Neuron (in vitro differentiated cells): ENCODE results near the gene HMGCL.
"Not testable (repeated sequence)": the region's sequence is repeated elsewhere in the genome, so short reads cannot be mapped to it uniquely, and the experiment has no call there.

Source experiments
- H2AFZ ChIP-seq: one replicate; pipeline ENCODE4 v1.6.1; 2013; ENCODE audit warnings: low read depth, mild to moderate bottlenecking, inconsistent platforms, low read length, moderate library complexity
- H3K27me3 ChIP-seq: one replicate; pipeline ENCODE4 v1.6.1; 2013; ENCODE audit warnings: low read length; ENCODE audit not compliant: insufficient read depth
- H3K36me3 ChIP-seq: one replicate; pipeline ENCODE4 v1.6.1; 2013; ENCODE audit warnings: low read length; ENCODE audit not compliant: insufficient read depth
- H3K4me1 ChIP-seq: one replicate; pipeline ENCODE4 v1.6.1; 2013; ENCODE audit warnings: low read length; ENCODE audit not compliant: insufficient read depth
- H3K4me3 ChIP-seq: 2 replicates; pipeline ENCODE4 v1.5.1; 2013; ENCODE audit warnings: mild to moderate bottlenecking, low read length, moderate library complexity
- H3K9me3 ChIP-seq: one replicate; pipeline ENCODE4 v1.6.1; 2013; ENCODE audit warnings: low read length

HMGCL gene

GRCh38 chr1:23825076-23825761 lies at the start of gene HMGCL:
Gene HMGCL (minus strand): TSS chr1:23825429. CDS start chr1:23825415, 14 bp downstream.
- peak within 1 kb of the TSS; percentile 73 for H2AFZ ChIP-seq

GRCh38 chr1:23872421-23872820 lies 47.2 kb upstream of the HMGCL start:
- no peaks in the 10 kb centered on the region for H3K36me3 ChIP-seq
- H3K27me3 ChIP-seq, result peaks cover 10% of the 10 kb centered on the region
- H2AFZ ChIP-seq, result no peak overlapping the region
- H3K4me3 ChIP-seq, result no peak overlapping the region
- H3K4me1 ChIP-seq, result peaks cover 5% of the 10 kb centered on the region
- no peaks in the 10 kb centered on the region for H3K9me3 ChIP-seq

More at GRCh38 chr1:23825076-23825761, at the start of gene HMGCL:
- Histone ChIP-seq H3K4me3 (peak within 1 kb of the TSS; percentile 96), H3K27me3 (no peaks in the 10 kb centered on the region), H3K4me1 (peaks cover 8% of the 10 kb centered on the region), H3K36me3 (no peaks in the 10 kb centered on the region), H3K9me3 (no peaks in the 10 kb centered on the region)

- Histone ChIP-seq H3K9me3 (no peaks in the 10 kb centered on the region), H3K27me3 (peaks cover 13% of the 10 kb centered on the region), H3K4me1 (peaks cover 7% of the 10 kb centered on the region), H2AFZ (no peak overlapping the region), H3K4me3 (no peak overlapping the region), H3K36me3 (no peaks in the 10 kb centered on the region)
Observed at GRCh38 chr1:23869051-23869450, 43.8 kb upstream of the HMGCL start.

GRCh38 chr1:23868557-23869016 lies 43.4 kb upstream of the HMGCL start:
- Histone ChIP-seq H3K27me3 (peaks cover 11% of the 10 kb centered on the region), H2AFZ (peak overlapping the region; percentile 95), H3K9me3 (no peaks in the 10 kb centered on the region), H3K4me3 (peak overlapping the region; percentile 79), H3K36me3 (no peaks in the 10 kb centered on the region), H3K4me1 (peaks cover 7% of the 10 kb centered on the region)

- Histone ChIP-seq H3K4me1 (peaks cover 7% of the 10 kb centered on the region), H3K9me3 (no peaks in the 10 kb centered on the region), H3K4me3 (peak within 1 kb of the TSS; percentile 79), H3K27me3 (peaks cover 11% of the 10 kb centered on the region), H2AFZ (peak within 1 kb of the TSS; percentile 95), H3K36me3 (no peaks in the 10 kb centered on the region)
Observed at GRCh38 chr1:23867895-23868556, 42.8 kb upstream of the HMGCL start, which contains the start of gene FUCA1. Gene FUCA1 (minus strand): TSS chr1:23868290. CDS start chr1:23868286, 4 bp downstream.

- Histone ChIP-seq H3K27me3 (peaks cover 11% of the 10 kb centered on the region), H3K9me3 (no peaks in the 10 kb centered on the region), H3K4me3 (peak overlapping the region; percentile 79), H3K4me1 (peaks cover 7% of the 10 kb centered on the region), H3K36me3 (peaks cover 3% of the 10 kb centered on the region), H2AFZ (peak overlapping the region; percentile 95)
Observed at GRCh38 chr1:23867542-23867894, 42.3 kb upstream of the HMGCL start.

- no peaks in the 10 kb centered on the region for H3K9me3 ChIP-seq
- H2AFZ ChIP-seq, result no peak overlapping the region
- peaks cover 11% of the 10 kb centered on the region for H3K27me3 ChIP-seq
- peaks cover 7% of the 10 kb centered on the region for H3K4me1 ChIP-seq
- H3K4me3 ChIP-seq, result no peak overlapping the region
- peaks cover 6% of the 10 kb centered on the region for H3K36me3 ChIP-seq
Observed at GRCh38 chr1:23865543-23865930, 40.3 kb upstream of the HMGCL start.

GRCh38 chr1:23864801-23865542 lies 39.7 kb upstream of the HMGCL start:
- Histone ChIP-seq H3K9me3 (no peaks in the 10 kb centered on the region), H3K27me3 (peaks cover 11% of the 10 kb centered on the region), H3K4me3 (no peak overlapping the region), H3K4me1 (peaks cover 7% of the 10 kb centered on the region), H3K36me3 (peaks cover 6% of the 10 kb centered on the region), H2AFZ (no peak overlapping the region)

GRCh38 chr1:23862640-23863039 lies 37.4 kb upstream of the HMGCL start:
- Histone ChIP-seq H3K36me3 (peaks cover 6% of the 10 kb centered on the region), H3K4me1 (peaks cover 4% of the 10 kb centered on the region), H3K9me3 (no peaks in the 10 kb centered on the region), H3K4me3 (no peak overlapping the region), H2AFZ (no peak overlapping the region), H3K27me3 (peaks cover 7% of the 10 kb centered on the region)

GRCh38 chr1:23854568-23854967 lies 29.3 kb upstream of the HMGCL start:
- Histone ChIP-seq H3K4me1 (no peaks in the 10 kb centered on the region), H2AFZ (no peak overlapping the region), H3K27me3 (no peaks in the 10 kb centered on the region), H3K4me3 (no peak overlapping the region), H3K9me3 (peaks cover 1% of the 10 kb centered on the region), H3K36me3 (no peaks in the 10 kb centered on the region)

GRCh38 chr1:23853124-23853523 lies 27.9 kb upstream of the HMGCL start:
- not testable (repeated sequence) for H3K27me3 ChIP-seq, H3K9me3 ChIP-seq, H3K36me3 ChIP-seq, H2AFZ ChIP-seq, H3K4me1 ChIP-seq, H3K4me3 ChIP-seq

- H3K4me3 ChIP-seq, H3K9me3 ChIP-seq, H3K36me3 ChIP-seq, H3K27me3 ChIP-seq, H3K4me1 ChIP-seq, H2AFZ ChIP-seq: not testable (repeated sequence)
Observed at GRCh38 chr1:23851406-23851805, 26.2 kb upstream of the HMGCL start.
